Activated T-cell treated with anti-CD3 and anti-CD28 coated beads, Interleukin-2, amount 50 U/mL, for 24 hours (primary cell): ENCODE data around the gene MESP2.

Experiments used
- DNase-seq: peaks from one replicate; pipeline ENCODE4 v3.0.0-alpha.2; 2020
- H3K27ac Mint-ChIP-seq: 2 replicates; pipeline ENCODE4 v1.8.0; 2020; ENCODE audit warnings: mild to moderate bottlenecking, mixed read lengths
- H3K27me3 Mint-ChIP-seq: 2 replicates; pipeline ENCODE4 v1.8.0; 2020; ENCODE audit warnings: mixed read lengths
- H3K36me3 Mint-ChIP-seq: 2 replicates; pipeline ENCODE4 v1.8.0; 2020; ENCODE audit warnings: low read depth, mixed read lengths
- H3K4me1 Mint-ChIP-seq: 2 replicates; pipeline ENCODE4 v1.8.0; 2020; ENCODE audit warnings: low read depth, mixed read lengths
- H3K4me3 Mint-ChIP-seq: 2 replicates; pipeline ENCODE4 v1.8.0; 2020; ENCODE audit warnings: mild to moderate bottlenecking, moderate library complexity, mixed read lengths
- H3K9me3 Mint-ChIP-seq: 2 replicates; pipeline ENCODE4 v1.8.0; 2020; ENCODE audit warnings: mixed read lengths

Gene MESP2

GRCh38 chr15:89749951-89750559 is 26.1 kb upstream of the MESP2 start:
- H3K4me1 Mint-ChIP-seq = peaks cover 7% of the 10 kb centered on the region
- H3K36me3 Mint-ChIP-seq = no peaks in the 10 kb centered on the region
- peaks cover 15% of the 10 kb centered on the region for H3K27me3 Mint-ChIP-seq
- peak overlapping the region; percentile 77 for H3K4me3 Mint-ChIP-seq
- DNase-seq = no peak
- no peak overlapping the region for H3K27ac Mint-ChIP-seq
- H3K9me3 Mint-ChIP-seq = no peaks in the 10 kb centered on the region

GRCh38 chr15:89750560-89751542 is 25.3 kb upstream of the MESP2 start, which contains the start of gene MESP1:
Gene MESP1 (minus strand): TSS chr15:89751249. CDS start chr15:89751231, 18 bp downstream.
- peak; percentile 90 for DNase-seq
- H3K27ac Mint-ChIP-seq = peak within 1 kb of the TSS; percentile 33
- H3K27me3 Mint-ChIP-seq = peaks cover 17% of the 10 kb centered on the region
- H3K9me3 Mint-ChIP-seq = no peaks in the 10 kb centered on the region
- peaks cover 7% of the 10 kb centered on the region for H3K4me1 Mint-ChIP-seq
- H3K4me3 Mint-ChIP-seq = peak within 1 kb of the TSS; percentile 77
- H3K36me3 Mint-ChIP-seq = no peaks in the 10 kb centered on the region

DNA sequence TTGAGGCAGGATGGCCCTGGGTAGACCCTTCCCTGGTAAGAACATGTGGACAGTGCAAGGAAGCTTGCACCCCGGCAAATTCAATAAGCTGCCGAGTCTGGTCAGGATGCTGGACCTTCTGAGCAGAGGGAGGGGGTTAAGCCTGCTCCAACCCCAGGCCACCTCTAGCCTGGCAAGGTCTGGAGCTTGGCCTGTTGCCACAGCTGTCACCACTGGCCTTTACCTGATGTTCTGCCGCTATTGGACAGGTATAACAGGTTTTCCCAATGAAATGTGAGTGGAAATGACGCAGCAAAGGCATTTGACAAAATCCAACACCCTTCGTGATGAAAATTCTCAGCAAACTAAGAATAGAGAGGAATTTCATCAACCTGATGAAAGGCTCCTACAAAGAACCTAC is 24.4 kb upstream of the MESP2 start:
- Mint-ChIP-seq H3K4me1 (peaks cover 7% of the 10 kb centered on the region), H3K27me3 (peaks cover 17% of the 10 kb centered on the region), H3K27ac (no peak overlapping the region), H3K36me3 (no peaks in the 10 kb centered on the region), H3K4me3 (no peak overlapping the region), H3K9me3 (no peaks in the 10 kb centered on the region)
- no peak for DNase-seq

DNA sequence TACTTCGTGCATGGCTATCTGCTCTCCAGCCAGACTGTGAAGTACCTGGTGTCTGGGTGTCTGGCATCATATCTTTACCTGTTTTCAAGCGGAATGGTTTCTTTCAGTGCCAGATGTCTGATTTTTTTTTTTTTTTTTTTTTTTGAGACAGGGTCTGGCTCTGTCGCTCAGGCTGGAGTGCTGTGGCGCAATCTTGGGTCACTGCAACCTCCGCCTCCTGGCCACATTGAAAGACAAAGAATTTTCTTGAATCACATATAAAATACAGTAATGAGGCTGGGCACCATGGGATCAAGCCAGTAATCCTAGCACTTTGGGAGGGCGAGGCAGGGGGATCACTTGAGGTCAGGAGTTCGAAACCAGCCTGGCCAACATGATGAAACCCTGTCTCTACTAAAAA is 22.3 kb upstream of the MESP2 start:
- Mint-ChIP-seq H3K27me3 (peaks cover 17% of the 10 kb centered on the region), H3K9me3 (no peaks in the 10 kb centered on the region), H3K27ac (no peak overlapping the region), H3K4me1 (peaks cover 7% of the 10 kb centered on the region), H3K36me3 (no peaks in the 10 kb centered on the region), H3K4me3 (no peak overlapping the region)
- no peak for DNase-seq

DNA sequence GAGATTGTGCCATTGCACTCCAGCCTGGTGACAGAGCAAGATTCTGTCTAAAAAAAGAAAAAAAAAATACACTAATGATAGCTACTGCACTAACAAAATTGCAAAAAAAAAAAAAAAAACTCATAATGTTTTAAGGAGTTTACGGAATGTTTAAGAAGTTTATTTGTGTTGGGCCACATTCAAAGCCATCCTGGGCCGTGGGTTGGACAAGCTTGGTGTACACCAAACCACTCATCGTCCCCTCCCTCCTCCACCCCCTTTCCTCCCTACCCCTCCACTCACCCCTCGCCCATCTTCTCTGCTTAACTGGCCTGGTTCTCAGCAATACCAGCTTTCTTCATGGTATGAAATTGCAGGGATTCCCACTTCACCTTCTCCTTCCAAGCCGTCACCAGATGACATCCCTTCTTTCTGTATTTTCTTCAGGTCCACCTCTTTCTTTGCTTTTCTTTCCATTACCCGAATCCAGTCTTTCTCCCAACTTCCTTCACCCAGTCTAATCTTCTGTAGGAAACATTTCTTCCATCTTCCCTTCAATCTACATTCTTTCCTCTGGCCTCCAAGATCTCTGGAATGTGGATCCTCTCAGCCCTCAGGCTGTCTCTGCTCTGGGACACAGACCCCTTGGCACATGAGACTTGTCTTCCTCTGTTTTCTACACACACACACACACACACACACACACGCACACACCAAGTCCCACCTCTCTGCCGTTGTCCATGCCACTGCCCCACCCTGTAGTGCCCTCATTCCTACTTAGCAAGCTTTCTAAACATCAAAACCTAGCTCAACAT is 21.6 kb upstream of the MESP2 start:
- no peak overlapping the region for H3K27ac Mint-ChIP-seq
- H3K27me3 Mint-ChIP-seq = peaks cover 14% of the 10 kb centered on the region
- H3K9me3 Mint-ChIP-seq = no peaks in the 10 kb centered on the region
- H3K4me3 Mint-ChIP-seq = no peak overlapping the region
- peaks cover 5% of the 10 kb centered on the region for H3K4me1 Mint-ChIP-seq
- no peaks in the 10 kb centered on the region for H3K36me3 Mint-ChIP-seq
- DNase-seq = no peak

DNA sequence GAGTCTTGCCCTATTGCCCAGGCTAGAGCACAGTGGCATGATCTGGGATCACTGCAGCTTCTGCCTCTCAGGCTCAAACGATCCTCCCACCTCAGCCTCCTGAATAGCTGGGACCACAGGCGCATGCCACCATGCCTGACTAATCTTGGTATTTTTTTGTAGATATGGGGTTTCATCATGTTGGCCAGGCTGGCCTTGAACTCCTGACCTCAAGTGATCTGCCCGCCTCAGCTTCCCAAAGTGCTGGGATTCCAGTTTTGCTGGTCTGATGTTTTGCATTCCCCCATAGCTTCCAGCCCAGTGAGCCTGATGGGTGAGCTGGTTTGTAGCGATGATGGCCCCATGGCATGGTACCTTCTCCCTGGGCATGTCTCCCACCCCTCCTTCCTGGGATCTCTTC is 20.4 kb upstream of the MESP2 start:
- Mint-ChIP-seq H3K4me3 (no peak overlapping the region), H3K27me3 (peaks cover 11% of the 10 kb centered on the region), H3K9me3 (no peaks in the 10 kb centered on the region), H3K36me3 (no peaks in the 10 kb centered on the region), H3K4me1 (no peaks in the 10 kb centered on the region), H3K27ac (no peak overlapping the region)
- DNase-seq = no peak

- Mint-ChIP-seq H3K27ac (no peak overlapping the region), H3K36me3 (no peaks in the 10 kb centered on the region), H3K4me3 (no peak overlapping the region), H3K27me3 (peaks cover 11% of the 10 kb centered on the region), H3K9me3 (no peaks in the 10 kb centered on the region), H3K4me1 (no peaks in the 10 kb centered on the region)
- no peak for DNase-seq
These were observed 19.2 kb upstream of the MESP2 start for GRCh38 chr15:89756897-89757296.

DNA sequence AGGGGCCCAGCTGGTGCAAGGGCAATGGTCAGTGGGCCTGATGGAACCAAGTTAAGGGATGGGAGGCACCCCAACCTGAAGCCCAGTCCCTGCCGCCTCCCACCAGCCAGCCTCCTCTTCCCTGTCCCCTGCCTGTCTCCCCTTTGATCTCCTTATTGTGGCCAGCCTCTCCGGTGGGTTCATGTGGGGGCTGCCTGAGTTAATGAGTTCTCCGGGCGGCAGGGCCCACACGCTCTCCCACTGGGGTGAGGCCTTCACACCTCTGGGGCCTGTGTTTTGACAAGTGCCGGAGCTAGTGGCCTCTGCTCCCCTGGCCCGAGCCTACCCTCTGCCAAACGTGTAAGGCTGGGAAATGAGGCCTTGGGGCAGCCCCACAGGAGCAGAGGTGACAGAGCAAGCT is 17.8 kb upstream of the MESP2 start:
- no peak for DNase-seq
- H3K4me3 Mint-ChIP-seq = no peak overlapping the region
- H3K36me3 Mint-ChIP-seq = no peaks in the 10 kb centered on the region
- H3K4me1 Mint-ChIP-seq = no peaks in the 10 kb centered on the region
- no peak overlapping the region for H3K27ac Mint-ChIP-seq
- no peaks in the 10 kb centered on the region for H3K9me3 Mint-ChIP-seq
- peaks cover 5% of the 10 kb centered on the region for H3K27me3 Mint-ChIP-seq

DNA sequence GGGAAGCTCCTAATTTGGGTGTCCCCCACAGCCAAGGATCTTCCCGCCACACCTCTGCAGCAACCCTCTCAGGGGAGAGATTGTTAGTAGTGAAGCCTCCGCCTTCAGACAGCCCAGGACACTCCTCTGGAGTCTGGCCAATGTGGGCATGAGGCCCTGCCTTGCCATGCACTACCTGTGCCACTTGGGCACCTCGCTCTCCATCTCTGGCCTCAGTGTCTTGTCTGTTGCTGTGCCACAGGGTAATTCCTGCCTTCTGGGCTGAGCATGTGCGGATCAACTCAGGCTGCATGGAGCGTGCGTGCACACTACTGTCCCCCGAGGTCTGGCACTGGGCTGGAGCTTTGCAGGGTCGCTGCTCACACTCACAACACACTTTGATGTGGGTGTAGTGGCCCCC is 17.2 kb upstream of the MESP2 start:
- no peak overlapping the region for H3K27ac Mint-ChIP-seq
- no peaks in the 10 kb centered on the region for H3K4me1 Mint-ChIP-seq
- no peak for DNase-seq
- H3K9me3 Mint-ChIP-seq = no peaks in the 10 kb centered on the region
- peaks cover 2% of the 10 kb centered on the region for H3K27me3 Mint-ChIP-seq
- no peak overlapping the region for H3K4me3 Mint-ChIP-seq
- no peaks in the 10 kb centered on the region for H3K36me3 Mint-ChIP-seq

DNA sequence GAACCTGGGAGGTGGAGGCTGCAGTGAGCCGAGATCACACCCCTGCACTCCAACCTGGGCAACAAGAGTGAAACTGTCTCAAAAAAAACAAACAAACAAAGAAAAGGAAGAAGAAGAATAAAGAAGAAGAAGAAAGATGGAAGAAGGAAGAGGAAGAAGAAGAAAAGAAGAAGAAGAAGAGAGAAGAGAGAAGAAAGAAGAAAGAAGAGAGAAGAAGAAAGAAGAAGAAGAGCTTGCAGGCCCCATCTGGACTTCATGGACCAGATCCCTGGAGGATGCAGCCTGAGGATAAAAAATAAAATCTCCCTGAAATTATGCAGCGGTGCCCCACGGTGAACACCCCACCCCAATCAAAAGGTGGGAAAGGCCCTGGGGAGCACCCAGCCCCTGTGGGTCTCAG is 16.3 kb upstream of the MESP2 start:
- Mint-ChIP-seq H3K27me3 (peaks cover 2% of the 10 kb centered on the region), H3K4me3 (no peak overlapping the region), H3K27ac (no peak overlapping the region), H3K9me3 (no peaks in the 10 kb centered on the region), H3K36me3 (no peaks in the 10 kb centered on the region), H3K4me1 (no peaks in the 10 kb centered on the region)
- DNase-seq = no peak

DNA sequence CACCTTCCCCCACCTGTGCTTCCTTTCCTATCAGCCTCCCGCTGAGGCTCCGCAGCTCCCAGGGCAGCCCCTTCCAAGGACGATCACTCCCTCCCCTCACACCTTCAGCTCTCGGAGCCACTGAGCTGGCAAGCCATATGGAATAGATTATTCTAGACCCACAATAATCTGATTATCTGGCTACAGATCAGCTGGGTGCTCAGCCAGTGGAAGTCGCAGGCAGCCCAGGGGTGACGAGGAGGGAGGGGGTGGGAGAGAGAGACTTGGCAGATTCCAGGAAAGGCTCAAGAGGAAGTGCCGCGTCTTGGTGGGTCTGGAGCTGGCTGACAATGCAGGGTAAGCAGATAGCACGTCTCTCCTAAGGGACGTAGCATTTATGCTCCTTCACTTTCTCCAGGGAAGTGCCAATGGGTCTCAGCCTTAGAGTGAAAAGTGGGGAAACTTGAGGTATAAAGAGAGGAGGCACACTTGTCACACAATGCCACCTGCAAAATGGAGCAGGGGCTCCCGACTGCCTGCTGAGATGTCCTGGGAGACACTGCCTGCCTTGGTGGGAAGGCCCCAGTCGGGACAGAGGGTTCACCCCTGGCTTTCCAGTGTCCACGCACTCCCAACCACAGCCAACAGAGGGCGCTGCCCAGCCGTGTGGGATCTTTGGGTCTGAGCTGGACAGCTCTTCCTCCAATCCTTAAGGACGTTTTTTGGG is 15.7 kb upstream of the MESP2 start:
- H3K4me3 Mint-ChIP-seq = no peak overlapping the region
- H3K27ac Mint-ChIP-seq = no peak overlapping the region

DNA sequence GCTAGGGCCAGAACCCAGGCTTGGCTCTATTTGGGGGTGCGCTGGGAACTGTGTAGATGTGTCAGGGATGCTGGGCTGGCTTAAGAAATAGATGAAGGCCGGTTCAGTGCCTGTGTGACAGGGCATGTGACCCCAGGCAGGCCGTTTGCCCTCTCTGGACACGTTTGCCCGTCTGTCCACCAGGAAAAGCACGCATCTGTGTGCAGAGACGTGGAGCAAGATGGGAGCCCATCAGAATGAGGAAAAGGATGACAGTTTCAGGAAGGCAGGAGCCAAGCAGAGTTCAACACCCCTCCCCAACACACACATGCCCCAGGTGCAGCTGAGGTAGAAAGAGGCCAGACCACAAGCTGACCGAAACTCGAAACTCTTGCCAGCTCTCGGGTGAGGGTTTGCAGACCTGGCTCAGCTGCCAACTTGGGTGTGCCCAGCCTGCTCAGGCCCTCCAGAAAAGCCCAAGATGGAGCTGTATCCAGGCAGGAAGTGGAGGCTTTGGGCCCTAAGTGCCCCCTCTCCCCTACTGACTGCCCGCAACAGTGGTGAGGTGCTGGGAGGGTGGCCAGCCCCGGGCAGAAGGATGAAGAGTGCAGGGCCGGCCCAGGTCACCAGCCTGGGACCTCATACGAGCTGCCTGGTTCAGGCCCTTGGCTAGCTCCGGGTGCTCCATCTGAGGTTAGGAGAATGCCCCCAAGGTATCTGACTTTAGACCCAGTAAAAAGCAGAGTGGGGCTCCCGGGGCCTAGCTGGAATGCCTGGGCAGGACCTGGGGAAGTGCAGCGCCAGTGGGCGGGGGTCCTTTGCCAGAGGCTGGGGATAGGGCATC is 14.9 kb upstream of the MESP2 start:
- no peak for DNase-seq
- H3K27me3 Mint-ChIP-seq = no peaks in the 10 kb centered on the region
- H3K27ac Mint-ChIP-seq = no peak overlapping the region
- no peak overlapping the region for H3K4me3 Mint-ChIP-seq
- no peaks in the 10 kb centered on the region for H3K4me1 Mint-ChIP-seq
- H3K36me3 Mint-ChIP-seq = no peaks in the 10 kb centered on the region
- no peaks in the 10 kb centered on the region for H3K9me3 Mint-ChIP-seq

More for the DNA sequence above, 15.7 kb upstream of the MESP2 start:
- H3K36me3 Mint-ChIP-seq = no peaks in the 10 kb centered on the region
- DNase-seq = peak; percentile 82
- no peaks in the 10 kb centered on the region for H3K9me3 Mint-ChIP-seq
- H3K27me3 Mint-ChIP-seq = peaks cover 2% of the 10 kb centered on the region
- H3K4me1 Mint-ChIP-seq = no peaks in the 10 kb centered on the region

GRCh38 chr15:89761929-89762328 is 14.2 kb upstream of the MESP2 start:
- DNase-seq = no peak
- Mint-ChIP-seq H3K27ac (no peak overlapping the region), H3K36me3 (no peaks in the 10 kb centered on the region), H3K9me3 (no peaks in the 10 kb centered on the region), H3K27me3 (no peaks in the 10 kb centered on the region), H3K4me1 (no peaks in the 10 kb centered on the region), H3K4me3 (no peak overlapping the region)
